ENCODE measurements around the gene ETFA. TPM values are rescaled to one million over a fixed set of nuclear protein-coding genes. Genes with fewer than 3 reads are reported as not detected.

Gene ETFA
- total RNA-seq, 1 donor from 2014 or later = 157 TPM

- H3K36me3 Mint-ChIP-seq (ENCODE audit: low read depth) = no peaks in the 10 kb centered on the region
- H3K9me3 Mint-ChIP-seq = no peaks in the 10 kb centered on the region
- intact Hi-C loops (cut with micrococcal nuclease) = loop anchor here (5.0 kb wide), 1 partner anchor 669 kb away; no protein-coding TSS in a partner anchor
- no peaks in the 10 kb centered on the region for H3K4me1 Mint-ChIP-seq (ENCODE audit: low read depth)
- no peak overlapping the region for H3K4me3 Mint-ChIP-seq (ENCODE audit: low read depth)
- DNase-seq (ENCODE audit: low spot score) = no peak
- no peak overlapping the region for H3K27ac Mint-ChIP-seq
- peaks cover 2% of the 10 kb centered on the region for H3K27me3 Mint-ChIP-seq (ENCODE audit: low read depth)
Observed at GRCh38 chr15:76198456-76199105, 112.7 kb downstream of the ETFA start.

- peaks cover 2% of the 10 kb centered on the region for H3K27me3 Mint-ChIP-seq (ENCODE audit: low read depth)
Observed at GRCh38 chr15:76197703-76198455, 113.4 kb downstream of the ETFA start.

GRCh38 chr15:76196269-76197231 is 114.7 kb downstream of the ETFA start:
- intact Hi-C loops (cut with micrococcal nuclease) = loop anchor here (5.0 kb wide), 1 partner anchor 671 kb away; no protein-coding TSS in a partner anchor
- Mint-ChIP-seq H3K36me3 (ENCODE audit: low read depth) (no peaks in the 10 kb centered on the region), H3K4me3 (ENCODE audit: low read depth) (no peak overlapping the region), H3K4me1 (ENCODE audit: low read depth) (no peaks in the 10 kb centered on the region), H3K9me3 (no peaks in the 10 kb centered on the region), H3K27me3 (ENCODE audit: low read depth) (peaks cover 2% of the 10 kb centered on the region), H3K27ac (no peak overlapping the region)
- no peak for DNase-seq (ENCODE audit: low spot score)

More at GRCh38 chr15:76197703-76198455, 113.4 kb downstream of the ETFA start:
- Mint-ChIP-seq H3K4me3 (ENCODE audit: low read depth) (no peak overlapping the region), H3K27ac (no peak overlapping the region), H3K4me1 (ENCODE audit: low read depth) (no peaks in the 10 kb centered on the region), H3K36me3 (ENCODE audit: low read depth) (no peaks in the 10 kb centered on the region), H3K9me3 (no peaks in the 10 kb centered on the region)
- intact Hi-C loops (cut with micrococcal nuclease) = loop anchor here (5.0 kb wide), 1 partner anchor 669 kb away; no protein-coding TSS in a partner anchor
- no peak for DNase-seq (ENCODE audit: low spot score)

- no peak overlapping the region for H3K4me3 Mint-ChIP-seq (ENCODE audit: low read depth)
- intact Hi-C loops (cut with micrococcal nuclease) = loop anchor here (5.0 kb wide), 1 partner anchor 672 kb away; no protein-coding TSS in a partner anchor
- H3K9me3 Mint-ChIP-seq = no peaks in the 10 kb centered on the region
- H3K27me3 Mint-ChIP-seq (ENCODE audit: low read depth) = peaks cover 2% of the 10 kb centered on the region
- H3K36me3 Mint-ChIP-seq (ENCODE audit: low read depth) = no peaks in the 10 kb centered on the region
- no peak for DNase-seq (ENCODE audit: low spot score)
- no peak overlapping the region for H3K27ac Mint-ChIP-seq
- peaks cover 6% of the 10 kb centered on the region for H3K4me1 Mint-ChIP-seq (ENCODE audit: low read depth)
Observed at GRCh38 chr15:76195506-76196268, 115.6 kb downstream of the ETFA start.

GRCh38 chr15:76193934-76194333 is 117.3 kb downstream of the ETFA start:
- intact Hi-C loops (cut with micrococcal nuclease) = loop anchor here (5.0 kb wide), 1 partner anchor 138 kb away; no protein-coding TSS in a partner anchor
- H3K4me3 Mint-ChIP-seq (ENCODE audit: low read depth) = no peak overlapping the region
- H3K36me3 Mint-ChIP-seq (ENCODE audit: low read depth) = no peaks in the 10 kb centered on the region
- DNase-seq (ENCODE audit: low spot score) = no peak
- no peak overlapping the region for H3K27ac Mint-ChIP-seq
- H3K9me3 Mint-ChIP-seq = no peaks in the 10 kb centered on the region
- peaks cover 16% of the 10 kb centered on the region for H3K27me3 Mint-ChIP-seq (ENCODE audit: low read depth)
- peaks cover 9% of the 10 kb centered on the region for H3K4me1 Mint-ChIP-seq (ENCODE audit: low read depth)

GRCh38 chr15:76192715-76193114 is 118.6 kb downstream of the ETFA start:
- Mint-ChIP-seq H3K9me3 (no peaks in the 10 kb centered on the region), H3K27me3 (ENCODE audit: low read depth) (peaks cover 26% of the 10 kb centered on the region), H3K4me1 (ENCODE audit: low read depth) (peaks cover 9% of the 10 kb centered on the region), H3K27ac (no peak overlapping the region), H3K4me3 (ENCODE audit: low read depth) (no peak overlapping the region), H3K36me3 (ENCODE audit: low read depth) (no peaks in the 10 kb centered on the region)
- intact Hi-C loops (cut with micrococcal nuclease) = loop anchor here (5.0 kb wide), 1 partner anchor 140 kb away; no protein-coding TSS in a partner anchor
- DNase-seq (ENCODE audit: low spot score) = no peak

GRCh38 chr15:76191539-76192244 is 119.6 kb downstream of the ETFA start:
- no peak overlapping the region for H3K4me3 Mint-ChIP-seq (ENCODE audit: low read depth)
- no peak overlapping the region for H3K27ac Mint-ChIP-seq
- H3K9me3 Mint-ChIP-seq = no peaks in the 10 kb centered on the region
- no peaks in the 10 kb centered on the region for H3K36me3 Mint-ChIP-seq (ENCODE audit: low read depth)
- intact Hi-C loops (cut with micrococcal nuclease) = loop anchor here (2.0 to 5.0 kb wide), 2 partner anchors 95 to 141 kb away; no protein-coding TSS in a partner anchor
- H3K4me1 Mint-ChIP-seq (ENCODE audit: low read depth) = peaks cover 9% of the 10 kb centered on the region
- H3K27me3 Mint-ChIP-seq (ENCODE audit: low read depth) = peaks cover 26% of the 10 kb centered on the region
- no peak for DNase-seq (ENCODE audit: low spot score)

- DNase-seq (ENCODE audit: low spot score) = peak; percentile 61
- H3K27ac Mint-ChIP-seq = no peak overlapping the region
- H3K27me3 Mint-ChIP-seq (ENCODE audit: low read depth) = peaks cover 30% of the 10 kb centered on the region
- H3K4me1 Mint-ChIP-seq (ENCODE audit: low read depth) = peaks cover 9% of the 10 kb centered on the region
- intact Hi-C loops (cut with micrococcal nuclease) = loop anchor here (2.0 to 5.0 kb wide), 2 partner anchors 96 to 141 kb away; no protein-coding TSS in a partner anchor
- no peak overlapping the region for H3K4me3 Mint-ChIP-seq (ENCODE audit: low read depth)
- no peaks in the 10 kb centered on the region for H3K36me3 Mint-ChIP-seq (ENCODE audit: low read depth)
- no peaks in the 10 kb centered on the region for H3K9me3 Mint-ChIP-seq
Observed at GRCh38 chr15:76190751-76191538, 120.3 kb downstream of the ETFA start.

- Mint-ChIP-seq H3K27ac (no peak overlapping the region), H3K4me1 (ENCODE audit: low read depth) (peaks cover 9% of the 10 kb centered on the region), H3K27me3 (ENCODE audit: low read depth) (peaks cover 36% of the 10 kb centered on the region), H3K4me3 (ENCODE audit: low read depth) (no peak overlapping the region), H3K36me3 (ENCODE audit: low read depth) (no peaks in the 10 kb centered on the region), H3K9me3 (no peaks in the 10 kb centered on the region)
- DNase-seq (ENCODE audit: low spot score) = no peak
- intact Hi-C loops (cut with micrococcal nuclease) = loop anchor here (2.0 to 5.0 kb wide), 2 partner anchors 97 to 142 kb away; no protein-coding TSS in a partner anchor
Observed at GRCh38 chr15:76190070-76190564, 121.2 kb downstream of the ETFA start.

- no peak overlapping the region for H3K4me3 Mint-ChIP-seq (ENCODE audit: low read depth)
Observed at GRCh38 chr15:76189106-76189505, 122.2 kb downstream of the ETFA start.

More at GRCh38 chr15:76189106-76189505, 122.2 kb downstream of the ETFA start:
- Mint-ChIP-seq H3K27me3 (ENCODE audit: low read depth) (peaks cover 39% of the 10 kb centered on the region), H3K36me3 (ENCODE audit: low read depth) (no peaks in the 10 kb centered on the region), H3K4me1 (ENCODE audit: low read depth) (peaks cover 9% of the 10 kb centered on the region), H3K27ac (no peak overlapping the region), H3K9me3 (no peaks in the 10 kb centered on the region)
- intact Hi-C loops (cut with micrococcal nuclease) = no loop called here
- no peak for DNase-seq (ENCODE audit: low spot score)
